ENCODE data around the gene CDCA7L. TPM values are rescaled to one million over a fixed set of nuclear protein-coding genes. Genes with fewer than 3 reads are reported as not detected.

CDCA7L gene
- total and polyA plus RNA-seq, 2 experiments from 2014 or later = 26.8 to 61.1 TPM

DNA sequence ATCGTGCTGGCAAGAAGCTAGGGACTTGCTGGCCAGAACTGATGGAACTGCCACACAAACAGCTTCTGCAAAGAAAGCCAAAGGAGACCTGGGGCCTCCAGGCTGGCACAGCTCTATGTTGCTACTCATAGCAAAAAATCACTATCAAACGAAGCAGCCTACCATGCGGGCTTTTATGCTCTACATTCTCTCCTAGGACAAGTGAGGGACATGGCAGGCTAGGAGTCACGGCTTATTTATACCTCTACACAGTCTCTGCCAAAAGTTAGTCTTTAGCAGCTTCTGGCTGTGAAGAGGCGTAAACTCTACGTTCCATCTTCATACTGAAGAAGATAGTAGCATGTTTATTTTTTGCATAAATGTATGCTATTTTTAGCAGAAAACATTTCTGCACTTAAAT is 35.4 kb downstream of the CDCA7L start:
- Histone ChIP-seq H3K4me3 (no peak overlapping the region), H3K27ac (no peak overlapping the region), H3K9me3 (ENCODE audit: low read depth) (no peaks in the 10 kb centered on the region), H3K4me1 (ENCODE audit: low read depth) (no peaks in the 10 kb centered on the region), H3K27me3 (no peaks in the 10 kb centered on the region), H3K36me3 (peaks cover 11% of the 10 kb centered on the region)
- DNase-seq (ENCODE audit: low read depth in 1 of 2, low spot score in 1 of 2) = no peak
- TF ChIP-seq, protein P1, sequence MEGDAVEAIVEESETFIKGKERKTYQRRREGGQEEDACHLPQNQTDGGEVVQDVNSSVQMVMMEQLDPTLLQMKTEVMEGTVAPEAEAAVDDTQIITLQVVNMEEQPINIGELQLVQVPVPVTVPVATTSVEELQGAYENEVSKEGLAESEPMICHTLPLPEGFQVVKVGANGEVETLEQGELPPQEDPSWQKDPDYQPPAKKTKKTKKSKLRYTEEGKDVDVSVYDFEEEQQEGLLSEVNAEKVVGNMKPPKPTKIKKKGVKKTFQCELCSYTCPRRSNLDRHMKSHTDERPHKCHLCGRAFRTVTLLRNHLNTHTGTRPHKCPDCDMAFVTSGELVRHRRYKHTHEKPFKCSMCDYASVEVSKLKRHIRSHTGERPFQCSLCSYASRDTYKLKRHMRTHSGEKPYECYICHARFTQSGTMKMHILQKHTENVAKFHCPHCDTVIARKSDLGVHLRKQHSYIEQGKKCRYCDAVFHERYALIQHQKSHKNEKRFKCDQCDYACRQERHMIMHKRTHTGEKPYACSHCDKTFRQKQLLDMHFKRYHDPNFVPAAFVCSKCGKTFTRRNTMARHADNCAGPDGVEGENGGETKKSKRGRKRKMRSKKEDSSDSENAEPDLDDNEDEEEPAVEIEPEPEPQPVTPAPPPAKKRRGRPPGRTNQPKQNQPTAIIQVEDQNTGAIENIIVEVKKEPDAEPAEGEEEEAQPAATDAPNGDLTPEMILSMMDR (IDR thresholded peaks at IDR 0.05; ENCODE audit: low read depth, low read length) = no peak

DNA sequence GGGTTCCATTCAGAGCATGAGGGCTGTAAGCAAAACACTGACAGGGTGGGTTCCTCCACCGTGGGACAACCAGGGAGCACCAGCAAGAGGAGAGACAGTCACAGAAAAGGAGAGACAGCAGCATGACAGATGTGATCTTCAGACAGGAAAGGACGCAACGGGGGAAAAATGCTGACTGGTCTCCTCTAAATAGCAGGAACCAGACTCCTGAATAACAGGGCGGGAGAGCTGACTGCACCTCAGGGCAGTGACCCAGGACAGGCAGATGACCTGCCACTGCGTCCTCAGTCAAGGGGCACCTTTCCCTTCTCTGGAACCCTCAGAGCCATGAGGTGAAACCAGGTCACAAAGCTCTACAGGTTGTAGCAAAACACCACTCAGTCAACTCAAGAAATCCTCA is 37.0 kb downstream of the CDCA7L start:
- Histone ChIP-seq H3K9me3 (ENCODE audit: low read depth) (no peaks in the 10 kb centered on the region), H3K27ac (no peak overlapping the region), H3K4me1 (ENCODE audit: low read depth) (no peaks in the 10 kb centered on the region), H3K27me3 (no peaks in the 10 kb centered on the region), H3K36me3 (peaks cover 11% of the 10 kb centered on the region), H3K4me3 (no peak overlapping the region)
- DNase-seq (ENCODE audit: low read depth in 1 of 2, low spot score in 1 of 2) = no peak
- TF ChIP-seq, protein P1 (IDR thresholded peaks at IDR 0.05; ENCODE audit: low read depth, low read length) = no peak

DNA sequence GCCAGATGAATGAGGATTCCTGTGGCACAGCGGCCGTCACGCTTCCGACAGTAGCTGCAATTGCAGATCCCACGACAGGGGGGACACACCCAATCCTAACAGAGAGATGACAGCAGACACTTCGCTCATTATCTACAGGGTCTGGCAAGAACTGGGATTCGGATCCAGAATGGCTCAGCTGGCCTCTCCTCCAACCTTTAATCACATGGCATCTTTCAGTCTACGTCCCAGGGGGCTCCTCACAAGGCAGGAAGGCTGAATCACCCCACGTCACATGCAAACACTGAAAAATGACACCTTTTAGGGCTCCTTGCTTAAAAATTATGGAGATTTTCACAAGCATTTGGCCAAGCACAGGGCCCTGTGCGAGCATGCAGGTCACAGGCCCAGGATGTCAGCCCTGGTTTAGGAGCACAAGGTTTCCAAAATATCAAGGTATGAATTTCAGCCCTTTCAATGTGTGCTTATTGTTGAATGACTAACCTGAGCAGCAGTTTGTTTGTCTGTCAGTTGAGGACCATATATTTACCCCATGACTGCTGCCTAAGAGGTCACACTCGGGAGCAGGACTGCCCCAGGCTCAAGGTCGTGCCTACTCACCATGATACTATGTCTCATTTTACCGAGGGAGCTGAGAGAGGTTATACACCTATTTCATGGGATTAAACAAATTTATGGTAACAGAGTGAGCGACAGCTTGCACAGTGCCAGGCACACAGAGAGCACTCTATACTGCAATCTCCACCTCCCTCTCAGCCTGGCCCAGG is 42.5 kb downstream of the CDCA7L start:
- no peaks in the 10 kb centered on the region for H3K4me1 ChIP-seq (ENCODE audit: low read depth)
- TF ChIP-seq, protein P1 (IDR thresholded peaks at IDR 0.05; ENCODE audit: low read depth, low read length) = no peak
- H3K27me3 ChIP-seq = no peaks in the 10 kb centered on the region
- DNase-seq (ENCODE audit: low read depth in 1 of 2, low spot score in 1 of 2) = peak in 1 of 2 donors; percentile 14
- no peak overlapping the region for H3K4me3 ChIP-seq
- H3K9me3 ChIP-seq (ENCODE audit: low read depth) = no peaks in the 10 kb centered on the region
- H3K27ac ChIP-seq = no peak overlapping the region
- H3K36me3 ChIP-seq = peaks cover 16% of the 10 kb centered on the region

DNA sequence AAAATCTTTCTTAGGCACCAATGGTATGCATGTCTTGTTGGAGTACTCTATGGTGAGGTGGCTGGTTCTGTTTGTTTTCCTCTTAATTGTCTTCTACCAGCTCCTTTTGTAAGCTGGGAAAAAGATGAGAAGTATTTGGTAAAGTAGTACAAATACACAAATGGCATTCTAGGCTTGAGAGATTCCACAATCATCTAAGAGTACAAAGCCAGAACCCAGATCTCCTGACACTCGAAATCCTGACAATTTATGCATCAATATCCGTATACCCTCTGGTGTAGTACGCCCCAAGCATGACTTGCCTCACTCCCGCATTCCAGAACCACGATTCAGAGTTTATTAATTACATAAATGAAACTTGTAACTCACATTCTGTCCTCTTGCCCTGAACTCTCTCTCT is 43.5 kb downstream of the CDCA7L start:
- no peak overlapping the region for H3K27ac ChIP-seq
- TF ChIP-seq, protein P1 (IDR thresholded peaks at IDR 0.05; ENCODE audit: low read depth, low read length) = no peak
- H3K4me1 ChIP-seq (ENCODE audit: low read depth) = no peaks in the 10 kb centered on the region
- H3K36me3 ChIP-seq = peaks cover 8% of the 10 kb centered on the region
- no peaks in the 10 kb centered on the region for H3K9me3 ChIP-seq (ENCODE audit: low read depth)
- peak in 1 of 2 donors; percentile 37 for DNase-seq (ENCODE audit: low read depth in 1 of 2, low spot score in 1 of 2)
- H3K27me3 ChIP-seq = no peaks in the 10 kb centered on the region
- no peak overlapping the region for H3K4me3 ChIP-seq

DNA sequence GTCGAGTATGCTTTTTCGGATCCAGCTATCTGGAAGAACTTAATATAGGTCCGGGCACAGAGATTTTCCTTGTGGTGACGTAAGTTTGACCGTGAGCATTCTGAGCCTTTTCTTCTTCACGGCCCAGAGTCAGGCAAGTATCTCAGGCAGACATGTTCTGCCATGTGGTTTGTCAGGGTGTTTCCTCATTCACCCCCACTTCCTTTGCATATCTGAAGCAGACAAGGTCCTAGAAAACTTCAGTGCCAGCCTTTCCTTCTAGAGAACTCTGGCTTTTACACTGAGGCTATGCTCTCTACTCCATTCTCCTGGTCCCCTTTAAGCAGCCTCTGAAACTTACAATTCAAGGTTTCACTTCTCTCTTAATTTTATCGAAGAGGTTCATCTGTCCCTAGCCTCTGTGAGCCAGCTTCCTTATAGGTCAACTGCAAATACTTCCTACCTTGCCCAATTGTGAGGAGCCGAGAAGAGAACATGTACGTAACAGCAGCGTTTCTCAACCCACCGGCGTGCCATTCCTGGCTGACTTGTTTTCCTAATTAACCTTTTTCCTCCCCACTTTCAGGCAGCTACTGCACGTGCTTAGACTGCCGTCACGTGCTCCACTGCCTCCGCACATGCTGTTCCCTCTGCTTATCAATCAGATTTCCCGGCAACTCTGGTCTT is 47.3 kb downstream of the CDCA7L start:
- DNase-seq (ENCODE audit: low read depth in 1 of 2, low spot score in 1 of 2) = no peak
- H3K27ac ChIP-seq = no peak overlapping the region
- no peaks in the 10 kb centered on the region for H3K9me3 ChIP-seq (ENCODE audit: low read depth)
- no peaks in the 10 kb centered on the region for H3K4me1 ChIP-seq (ENCODE audit: low read depth)
- no peak overlapping the region for H3K4me3 ChIP-seq
- TF ChIP-seq, protein P1 (IDR thresholded peaks at IDR 0.05; ENCODE audit: low read depth, low read length) = no peak
- peaks cover 5% of the 10 kb centered on the region for H3K36me3 ChIP-seq
- no peaks in the 10 kb centered on the region for H3K27me3 ChIP-seq

Data from cardiac muscle cell (in vitro differentiated cells and primary cell).